Progenitor cell of endocrine pancreas (in vitro differentiated cells): ENCODE measurements around the gene CYBA. TPM values are rescaled to one million over a fixed set of nuclear protein-coding genes. Genes with fewer than 3 reads are reported as not detected.

Experiments used
- DNase-seq: peaks from one replicate; pipeline ENCODE4 v3.0.0; 2021; ENCODE audit warnings: low spot score; ENCODE audit not compliant: unreplicated experiment
- H3K27ac Mint-ChIP-seq: 2 replicates; pipeline ENCODE4 v1.8.0; 2021; ENCODE audit warnings: mild to moderate bottlenecking, moderate library complexity, mixed read lengths
- H3K27me3 Mint-ChIP-seq: 2 replicates; pipeline ENCODE4 v1.8.0; 2021; ENCODE audit warnings: mixed read lengths
- H3K36me3 Mint-ChIP-seq: 2 replicates; pipeline ENCODE4 v1.8.0; 2022; ENCODE audit warnings: mixed read lengths; ENCODE audit not compliant: insufficient read depth
- H3K4me1 Mint-ChIP-seq: 2 replicates; pipeline ENCODE4 v1.8.0; 2021; ENCODE audit warnings: low read depth, mixed read lengths
- H3K4me3 Mint-ChIP-seq: 2 replicates; pipeline ENCODE4 v1.8.0; 2021; ENCODE audit warnings: low read depth, mild to moderate bottlenecking, moderate library complexity, mixed read lengths
- H3K9me3 Mint-ChIP-seq: 2 replicates; pipeline ENCODE4 v1.8.0; 2021; ENCODE audit warnings: low read depth, mixed read lengths
- total RNA-seq: library from RNA; stranded (reverse); gene quantifications from 2 replicates; pipeline ENCODE4 v1.2.1, GENCODE V29; 2021
- TF ChIP-seq, protein P1 (sequence below): fragments of 200-600 bp; sonication (generic); IDR thresholded peaks from one replicate; pipeline ENCODE4 v1.5.0; 2021; ENCODE audit warnings: antibody characterized with exemption, mild to moderate bottlenecking; ENCODE audit not compliant: unreplicated experiment

Gene CYBA
- total RNA-seq, 1 donor from 2014 or later: 111 TPM

DNA sequence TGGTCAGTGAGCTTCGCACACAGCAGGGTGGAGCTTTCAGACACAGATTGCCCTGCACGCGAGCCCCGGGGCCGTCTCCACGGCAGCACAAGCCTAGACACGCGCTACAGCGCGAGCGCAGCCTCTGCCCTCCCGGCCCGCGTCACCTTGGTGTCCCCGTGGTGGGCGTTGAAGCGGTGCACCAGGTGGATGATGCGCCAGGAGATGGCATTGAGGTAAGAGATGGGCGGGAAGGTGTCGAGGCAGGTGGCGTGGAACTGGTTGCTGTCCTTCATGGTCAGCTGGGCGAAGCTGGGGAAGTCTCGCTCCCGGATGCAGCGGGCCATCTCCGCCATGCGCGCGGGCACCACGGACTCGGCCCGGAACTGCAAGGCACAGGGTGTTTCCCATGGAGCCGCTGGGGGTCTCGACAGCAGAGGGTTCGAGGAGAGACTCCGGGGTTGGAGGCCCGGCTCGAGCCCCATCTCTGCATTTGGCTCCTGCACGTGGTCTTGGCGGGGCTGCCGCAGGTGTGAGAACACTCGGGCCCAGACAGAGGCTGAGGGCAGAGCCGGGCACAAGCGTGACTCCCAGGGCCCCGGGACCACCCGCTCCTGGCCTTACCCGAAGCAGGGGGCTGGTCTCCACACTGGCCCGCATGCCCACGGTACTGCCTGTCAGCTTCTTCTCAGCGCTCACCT lies 4.3 kb upstream of the CYBA start:
- Mint-ChIP-seq H3K27ac (no peak overlapping the region), H3K36me3 (peaks cover 8% of the 10 kb centered on the region)

GRCh38 chr16:88654363-88655052 lies 3.7 kb upstream of the CYBA start:
- H3K27me3 Mint-ChIP-seq: no peaks in the 10 kb centered on the region
- DNase-seq: no peak
- H3K4me3 Mint-ChIP-seq: no peak overlapping the region
- H3K4me1 Mint-ChIP-seq: no peaks in the 10 kb centered on the region
- peaks cover 7% of the 10 kb centered on the region for H3K36me3 Mint-ChIP-seq
- no peak overlapping the region for H3K27ac Mint-ChIP-seq
- TF ChIP-seq, protein P1, sequence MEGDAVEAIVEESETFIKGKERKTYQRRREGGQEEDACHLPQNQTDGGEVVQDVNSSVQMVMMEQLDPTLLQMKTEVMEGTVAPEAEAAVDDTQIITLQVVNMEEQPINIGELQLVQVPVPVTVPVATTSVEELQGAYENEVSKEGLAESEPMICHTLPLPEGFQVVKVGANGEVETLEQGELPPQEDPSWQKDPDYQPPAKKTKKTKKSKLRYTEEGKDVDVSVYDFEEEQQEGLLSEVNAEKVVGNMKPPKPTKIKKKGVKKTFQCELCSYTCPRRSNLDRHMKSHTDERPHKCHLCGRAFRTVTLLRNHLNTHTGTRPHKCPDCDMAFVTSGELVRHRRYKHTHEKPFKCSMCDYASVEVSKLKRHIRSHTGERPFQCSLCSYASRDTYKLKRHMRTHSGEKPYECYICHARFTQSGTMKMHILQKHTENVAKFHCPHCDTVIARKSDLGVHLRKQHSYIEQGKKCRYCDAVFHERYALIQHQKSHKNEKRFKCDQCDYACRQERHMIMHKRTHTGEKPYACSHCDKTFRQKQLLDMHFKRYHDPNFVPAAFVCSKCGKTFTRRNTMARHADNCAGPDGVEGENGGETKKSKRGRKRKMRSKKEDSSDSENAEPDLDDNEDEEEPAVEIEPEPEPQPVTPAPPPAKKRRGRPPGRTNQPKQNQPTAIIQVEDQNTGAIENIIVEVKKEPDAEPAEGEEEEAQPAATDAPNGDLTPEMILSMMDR: no peak
- H3K9me3 Mint-ChIP-seq: no peaks in the 10 kb centered on the region

More for the DNA sequence above, 4.3 kb upstream of the CYBA start:
- H3K4me3 Mint-ChIP-seq: no peak overlapping the region
- H3K9me3 Mint-ChIP-seq: no peaks in the 10 kb centered on the region
- H3K4me1 Mint-ChIP-seq: no peaks in the 10 kb centered on the region
- H3K27me3 Mint-ChIP-seq: no peaks in the 10 kb centered on the region
- TF ChIP-seq, protein P1: no peak
- DNase-seq: no peak

GRCh38 chr16:88653596-88654362 lies 2.9 kb upstream of the CYBA start:
- Mint-ChIP-seq H3K4me3 (no peak overlapping the region), H3K36me3 (peaks cover 8% of the 10 kb centered on the region), H3K27ac (no peak overlapping the region), H3K4me1 (peaks cover 4% of the 10 kb centered on the region), H3K27me3 (no peaks in the 10 kb centered on the region), H3K9me3 (no peaks in the 10 kb centered on the region)
- TF ChIP-seq, protein P1: no peak
- no peak for DNase-seq

DNA sequence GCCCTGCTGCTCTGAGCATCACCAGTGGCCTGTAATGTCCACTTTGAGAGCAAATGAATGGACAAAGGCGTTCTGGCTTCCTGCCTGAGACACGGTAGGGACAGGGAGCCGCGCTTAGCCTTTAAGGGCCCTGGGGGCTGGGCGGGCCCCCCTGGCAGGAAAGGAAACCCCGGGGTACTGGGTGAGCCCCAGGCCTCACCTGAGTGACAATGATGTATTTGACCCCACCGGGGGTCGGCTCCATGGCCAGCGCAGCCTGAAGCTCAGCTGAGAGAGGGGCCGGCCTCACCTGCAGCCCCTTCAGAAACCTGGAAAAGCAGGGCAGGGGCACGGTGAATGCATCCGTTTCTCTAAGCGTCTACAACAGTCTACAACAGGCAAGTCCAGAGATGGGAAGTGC lies 2.2 kb upstream of the CYBA start:
- DNase-seq: no peak
- TF ChIP-seq, protein P1: no peak
- Mint-ChIP-seq H3K4me1 (peaks cover 4% of the 10 kb centered on the region), H3K4me3 (no peak overlapping the region), H3K27ac (no peak overlapping the region), H3K36me3 (peaks cover 7% of the 10 kb centered on the region), H3K9me3 (no peaks in the 10 kb centered on the region), H3K27me3 (no peaks in the 10 kb centered on the region)

DNA sequence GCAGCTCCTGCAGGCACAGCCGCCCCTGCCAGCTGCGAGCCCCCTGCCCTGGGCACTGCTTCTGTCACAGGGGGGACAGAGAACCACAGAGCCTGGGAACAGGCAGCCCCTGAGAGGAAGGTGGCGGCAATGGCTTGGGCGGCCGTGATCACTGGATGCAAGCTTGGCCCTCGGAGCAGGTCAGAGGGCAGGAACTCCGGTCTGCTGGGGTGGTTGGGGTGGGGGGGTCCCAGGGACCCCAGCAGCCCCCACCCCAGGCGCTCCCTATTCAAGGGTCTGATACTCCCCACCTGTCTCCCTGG lies 1.9 kb upstream of the CYBA start:
- no peak overlapping the region for H3K27ac Mint-ChIP-seq
- peaks cover 4% of the 10 kb centered on the region for H3K4me1 Mint-ChIP-seq
- DNase-seq: no peak
- H3K27me3 Mint-ChIP-seq: no peaks in the 10 kb centered on the region
- no peaks in the 10 kb centered on the region for H3K9me3 Mint-ChIP-seq
- H3K4me3 Mint-ChIP-seq: no peak overlapping the region
- H3K36me3 Mint-ChIP-seq: peaks cover 7% of the 10 kb centered on the region
- TF ChIP-seq, protein P1: no peak
